Measurements from ENCODE around the gene PPP1R2. TPM values are rescaled to one million over a fixed set of nuclear protein-coding genes. Genes with fewer than 3 reads are reported as not detected.

The PPP1R2 gene
- total RNA-seq, 1 experiment from 2014 or later: 38.3 TPM

DNA sequence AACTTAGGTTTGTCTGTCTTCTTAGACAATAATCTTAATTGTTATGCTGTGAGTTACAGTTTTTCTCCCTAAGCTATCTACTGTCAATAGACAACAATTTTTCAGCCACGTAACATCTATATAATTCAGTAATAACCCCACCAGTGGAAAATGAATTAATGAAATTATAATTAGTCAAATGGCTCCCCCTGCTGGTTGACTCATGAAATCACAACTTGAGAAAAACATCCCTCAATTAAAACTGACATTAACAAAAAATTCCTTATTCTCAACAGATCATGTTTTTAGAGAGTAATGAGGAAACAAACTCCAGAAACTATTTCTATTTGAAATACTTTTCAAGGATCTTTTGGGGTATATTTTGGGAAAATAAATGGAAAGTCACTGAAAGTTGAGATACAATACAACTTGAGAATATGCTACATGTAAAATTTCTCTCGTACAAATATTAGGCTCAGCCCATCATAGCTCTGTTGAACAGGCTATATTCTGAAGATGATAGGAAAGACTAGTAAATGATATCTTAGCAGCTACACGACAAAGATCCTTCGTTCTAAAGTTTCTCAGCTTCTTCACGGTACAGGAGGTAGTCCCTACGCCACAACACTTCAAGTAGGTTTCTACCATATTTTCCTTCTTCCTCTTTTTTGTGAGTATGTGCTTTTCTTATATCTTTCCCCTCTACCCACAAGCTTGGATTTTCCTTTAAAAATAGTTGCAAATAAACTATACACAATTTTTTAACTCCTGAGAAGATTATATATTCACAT, 20.7 kb downstream of the PPP1R2 start:
- Mint-ChIP-seq H3K27me3 (ENCODE audit: low read depth) (no peaks in the 10 kb centered on the region), H3K9me3 (no peaks in the 10 kb centered on the region), H3K4me3 (no peak overlapping the region), H3K4me1 (no peaks in the 10 kb centered on the region), H3K27ac (no peak overlapping the region), H3K36me3 (ENCODE audit: insufficient read depth in 1 of 3, low read depth in 3 of 3) (peaks cover 11 to 21% (median 12%) of the 10 kb centered on the region in 3 experiments; a peak in 6 of 7 replicates)
- Histone ChIP-seq H3K4ac (ENCODE audit: low read depth, low read length) (no peak overlapping the region), H3K79me1 (ENCODE audit: insufficient read depth, low read depth, low read length, poor library complexity, severe bottlenecking) (no peaks in the 10 kb centered on the region), H3K4me1 (ENCODE audit: insufficient read depth, low read length) (no peaks in the 10 kb centered on the region), H3K14ac (ENCODE audit: insufficient read depth, low read length) (no peak overlapping the region), H4K5ac (ENCODE audit: insufficient read length, low read depth, low read length) (no peak overlapping the region), H3K18ac (ENCODE audit: insufficient read length, low read depth, low read length) (no peak overlapping the region), H3K56ac (ENCODE audit: insufficient read length, low read depth, low read length) (no peak overlapping the region), H3K27me3 (ENCODE audit: insufficient read depth, low read length) (no peaks in the 10 kb centered on the region), H3T11ph (ENCODE audit: low read length) (no peak overlapping the region), H2AFZ (ENCODE audit: low read length) (no peak overlapping the region), H3K9me3 (ENCODE audit: control insufficient read depth, low read depth, low read length) (no peaks in the 10 kb centered on the region), H4K8ac (replicated peaks; ENCODE audit: insufficient read length, low read depth, low read length) (no peak overlapping the region), H3K9ac (ENCODE audit: extremely low read depth, insufficient read length, low read length) (no peak overlapping the region), H2AK5ac (ENCODE audit: insufficient read length, low read length) (no peak overlapping the region), H2BK20ac (ENCODE audit: low read depth, low read length, poor library complexity, severe bottlenecking) (no peak overlapping the region), H3K27ac (ENCODE audit: insufficient read length, low read depth, low read length) (no peak overlapping the region), H3K79me2 (ENCODE audit: insufficient read depth, low read length) (no peaks in the 10 kb centered on the region), H4K91ac (ENCODE audit: insufficient read length, low read depth, low read length) (no peak overlapping the region), H2BK15ac (ENCODE audit: low read depth, low read length) (no peak overlapping the region), H3K4me2 (ENCODE audit: insufficient read depth, insufficient read length, low read length) (no peak overlapping the region), H2BK120ac (ENCODE audit: low read depth, low read length, poor library complexity, severe bottlenecking) (no peak overlapping the region), H3K23me2 (ENCODE audit: insufficient read length, low read depth, low read length, poor library complexity, severe bottlenecking) (no peaks in the 10 kb centered on the region), H3K23ac (ENCODE audit: insufficient read length, low read depth, low read length) (no peak overlapping the region), H2BK12ac (ENCODE audit: insufficient read length, low read depth, low read length) (no peak overlapping the region), H4K20me1 (ENCODE audit: control insufficient read depth, insufficient read depth, insufficient read length) (no peaks in the 10 kb centered on the region), H2BK5ac (ENCODE audit: insufficient read length, low read length) (no peak overlapping the region)
- no peak for DNase-seq
- WGBS (ENCODE audit: extremely low coverage, insufficient read length, low lambda C conversion rate): no CpG with 5 or more reads among the region's 6 CpGs
- TF ChIP-seq, protein P1, sequence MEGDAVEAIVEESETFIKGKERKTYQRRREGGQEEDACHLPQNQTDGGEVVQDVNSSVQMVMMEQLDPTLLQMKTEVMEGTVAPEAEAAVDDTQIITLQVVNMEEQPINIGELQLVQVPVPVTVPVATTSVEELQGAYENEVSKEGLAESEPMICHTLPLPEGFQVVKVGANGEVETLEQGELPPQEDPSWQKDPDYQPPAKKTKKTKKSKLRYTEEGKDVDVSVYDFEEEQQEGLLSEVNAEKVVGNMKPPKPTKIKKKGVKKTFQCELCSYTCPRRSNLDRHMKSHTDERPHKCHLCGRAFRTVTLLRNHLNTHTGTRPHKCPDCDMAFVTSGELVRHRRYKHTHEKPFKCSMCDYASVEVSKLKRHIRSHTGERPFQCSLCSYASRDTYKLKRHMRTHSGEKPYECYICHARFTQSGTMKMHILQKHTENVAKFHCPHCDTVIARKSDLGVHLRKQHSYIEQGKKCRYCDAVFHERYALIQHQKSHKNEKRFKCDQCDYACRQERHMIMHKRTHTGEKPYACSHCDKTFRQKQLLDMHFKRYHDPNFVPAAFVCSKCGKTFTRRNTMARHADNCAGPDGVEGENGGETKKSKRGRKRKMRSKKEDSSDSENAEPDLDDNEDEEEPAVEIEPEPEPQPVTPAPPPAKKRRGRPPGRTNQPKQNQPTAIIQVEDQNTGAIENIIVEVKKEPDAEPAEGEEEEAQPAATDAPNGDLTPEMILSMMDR (conservative IDR thresholded peaks at IDR 0.05): peak; percentile 92
